GM21723 (cell line): Measurements from ENCODE around the gene NR1I3.
"Not testable (repeated sequence)": the region's sequence is repeated elsewhere in the genome, so short reads cannot be mapped to it uniquely, and the experiment has no call there.

ENCODE experiments used
- ATAC-seq: cut with Tn5 transposase; IDR thresholded peaks from one replicate; pipeline ENCODE4 v1.9.1; 2021; ENCODE audit warnings: mild to moderate bottlenecking, moderate library complexity; ENCODE audit not compliant: unreplicated experiment

NR1I3 gene

GRCh38 chr1:161238039-161238473 lies at the start of gene NR1I3:
Gene NR1I3, minus strand, starts transcription at chr1:161238203. Its CDS starts 1,638 bp downstream, at chr1:161236565.
- ATAC-seq, result no peak

GRCh38 chr1:161287482-161288054 lies 49.6 kb upstream of the NR1I3 start:
- no peak for ATAC-seq

- no peak for ATAC-seq
Observed at GRCh38 chr1:161285521-161285920, 47.5 kb upstream of the NR1I3 start.

GRCh38 chr1:161285113-161285512 lies 47.1 kb upstream of the NR1I3 start:
- ATAC-seq, result no peak

- no peak for ATAC-seq
Observed at GRCh38 chr1:161282991-161283390, 45.0 kb upstream of the NR1I3 start.

- ATAC-seq, result no peak
Observed at GRCh38 chr1:161274874-161275273, 36.9 kb upstream of the NR1I3 start.

GRCh38 chr1:161273402-161273801 lies 35.4 kb upstream of the NR1I3 start:
- ATAC-seq, result no peak

GRCh38 chr1:161267321-161267720 lies 29.3 kb upstream of the NR1I3 start:
- no peak for ATAC-seq

- no peak for ATAC-seq
Observed at GRCh38 chr1:161266836-161267235, 28.8 kb upstream of the NR1I3 start.

- ATAC-seq, result no peak
Observed at GRCh38 chr1:161266202-161266601, 28.2 kb upstream of the NR1I3 start.

- no peak for ATAC-seq
Observed at GRCh38 chr1:161265305-161265704, 27.3 kb upstream of the NR1I3 start.

GRCh38 chr1:161261261-161262235 lies 23.5 kb upstream of the NR1I3 start:
- no peak for ATAC-seq

GRCh38 chr1:161260376-161261260 lies 22.6 kb upstream of the NR1I3 start:
- no peak for ATAC-seq

- no peak for ATAC-seq
Observed at GRCh38 chr1:161259765-161260164, 21.8 kb upstream of the NR1I3 start.

GRCh38 chr1:161259345-161259702 lies 21.3 kb upstream of the NR1I3 start:
- ATAC-seq, result no peak

GRCh38 chr1:161258439-161259344 lies 20.7 kb upstream of the NR1I3 start, which contains the start of gene PCP4L1:
Gene PCP4L1, plus strand, starts transcription at chr1:161258745. Its CDS starts 230 bp downstream, at chr1:161258975.
- no peak for ATAC-seq

- ATAC-seq, result not testable (repeated sequence)
Observed at GRCh38 chr1:161257109-161257508, 19.1 kb upstream of the NR1I3 start.

- not testable (repeated sequence) for ATAC-seq
Observed at GRCh38 chr1:161255955-161256520, 18.0 kb upstream of the NR1I3 start.

- not testable (repeated sequence) for ATAC-seq
Observed at GRCh38 chr1:161255302-161255701, 17.3 kb upstream of the NR1I3 start.

GRCh38 chr1:161251579-161251978 lies 13.6 kb upstream of the NR1I3 start:
- ATAC-seq, result no peak
